Measurements from ENCODE around the gene ZNF106.

GRCh38 chr15:42394106-42394505, 96.8 kb downstream of the ZNF106 start:
- TF ChIP-seq CTCF (conservative IDR thresholded peaks at IDR 0.05; ENCODE audit: low read depth, low read length) (no peak), EZH2 (IDR thresholded peaks at IDR 0.05; ENCODE audit: borderline replicate concordance, low read depth, low read length, poor library complexity, severe bottlenecking) (no peak)
